Measurements from ENCODE around the gene PTGDS.
A peak's percentile ranks its signal among the peaks of the same experiment; 100 is the strongest.

Gene PTGDS

GRCh38 chr9:136977649-136978072 lies 357 bp downstream of the PTGDS start:
- peak overlapping the region; percentile 60 for H3K4me3 ChIP-seq (ENCODE audit: low read length)

GRCh38 chr9:136978073-136978864 lies 965 bp downstream of the PTGDS start:
- peak; percentile 39 for DNase-seq (ENCODE audit: low read depth)
- peak overlapping the region; percentile 60 for H3K4me3 ChIP-seq (ENCODE audit: low read length)
- TF ChIP-seq CTCF (conservative IDR thresholded peaks at IDR 0.05; ENCODE audit: low read length): no peak

More at GRCh38 chr9:136977649-136978072, 357 bp downstream of the PTGDS start:
- no peak for TF ChIP-seq CTCF (conservative IDR thresholded peaks at IDR 0.05; ENCODE audit: low read length)
- DNase-seq (ENCODE audit: low read depth): no peak

GRCh38 chr9:136978865-136979544 lies 1.7 kb downstream of the PTGDS start:
- DNase-seq (ENCODE audit: low read depth): no peak
- no peak overlapping the region for H3K4me3 ChIP-seq (ENCODE audit: low read length)
- TF ChIP-seq CTCF (conservative IDR thresholded peaks at IDR 0.05; ENCODE audit: low read length): no peak

GRCh38 chr9:136979769-136980587 lies 2.7 kb downstream of the PTGDS start:
- no peak for DNase-seq (ENCODE audit: low read depth)
- no peak overlapping the region for H3K4me3 ChIP-seq (ENCODE audit: low read length)
- no peak for TF ChIP-seq CTCF (conservative IDR thresholded peaks at IDR 0.05; ENCODE audit: low read length)

GRCh38 chr9:136980669-136981478 lies 3.6 kb downstream of the PTGDS start:
- TF ChIP-seq CTCF (conservative IDR thresholded peaks at IDR 0.05; ENCODE audit: low read length): no peak
- no peak overlapping the region for H3K4me3 ChIP-seq (ENCODE audit: low read length)
- DNase-seq (ENCODE audit: low read depth): no peak

- DNase-seq (ENCODE audit: low read depth): no peak
- H3K4me3 ChIP-seq (ENCODE audit: low read length): no peak overlapping the region
- TF ChIP-seq CTCF (conservative IDR thresholded peaks at IDR 0.05; ENCODE audit: low read length): no peak
Observed at GRCh38 chr9:136981588-136982231, 4.4 kb downstream of the PTGDS start.
